ENCODE measurements around the gene SNX8. TPM values are rescaled to one million over a fixed set of nuclear protein-coding genes. Genes with fewer than 3 reads are reported as not detected.
"Not testable (repeated sequence)": the region's sequence is repeated elsewhere in the genome, so short reads cannot be mapped to it uniquely, and the experiment has no call there.

Gene SNX8
- total RNA-seq, 1 donor = 5.7 TPM

DNA sequence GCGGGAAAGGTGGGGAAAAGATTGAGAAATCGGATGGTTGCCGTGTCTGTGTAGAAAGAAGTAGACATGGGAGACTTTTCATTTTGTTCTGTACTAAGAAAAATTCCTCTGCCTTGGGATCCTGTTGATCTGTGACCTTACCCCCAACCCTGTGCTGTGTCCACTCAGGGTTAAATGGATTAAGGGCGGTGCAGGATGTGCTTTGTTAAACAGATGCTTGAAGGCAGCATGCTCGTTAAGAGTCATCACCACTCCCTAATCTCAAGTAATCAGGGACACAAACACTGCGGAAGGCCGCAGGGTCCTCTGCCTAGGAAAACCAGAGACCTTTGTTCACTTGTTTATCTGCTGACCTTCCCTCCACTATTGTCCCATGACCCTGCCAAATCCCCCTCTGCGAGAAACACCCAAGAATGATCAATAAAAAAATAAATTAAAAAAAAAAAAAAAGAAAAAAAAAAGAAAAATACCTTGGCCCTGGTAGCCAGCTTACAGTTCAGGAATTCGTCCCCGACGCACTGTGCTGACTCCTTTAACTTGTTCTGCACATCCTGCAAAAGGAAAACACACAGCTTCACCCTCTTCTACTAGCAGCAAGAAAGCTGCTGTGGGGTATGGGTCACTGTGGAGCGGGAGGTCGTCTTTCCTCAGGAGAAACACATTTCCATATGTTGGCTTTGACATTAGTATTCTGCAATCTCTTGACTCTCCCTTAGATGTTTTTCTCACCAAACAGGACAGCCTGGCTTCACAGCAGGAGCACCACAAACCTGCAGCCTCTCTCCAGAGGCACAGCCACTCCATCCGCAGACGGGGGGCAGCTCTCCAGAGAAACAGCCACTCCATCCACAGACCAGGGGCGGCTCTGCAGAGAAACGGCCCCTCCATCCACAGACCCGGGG lies 44.9 kb downstream of the SNX8 start:
- DNase-seq (ENCODE audit: low read depth in 2 of 3, low spot score in 2 of 3) = not testable (repeated sequence)

DNA sequence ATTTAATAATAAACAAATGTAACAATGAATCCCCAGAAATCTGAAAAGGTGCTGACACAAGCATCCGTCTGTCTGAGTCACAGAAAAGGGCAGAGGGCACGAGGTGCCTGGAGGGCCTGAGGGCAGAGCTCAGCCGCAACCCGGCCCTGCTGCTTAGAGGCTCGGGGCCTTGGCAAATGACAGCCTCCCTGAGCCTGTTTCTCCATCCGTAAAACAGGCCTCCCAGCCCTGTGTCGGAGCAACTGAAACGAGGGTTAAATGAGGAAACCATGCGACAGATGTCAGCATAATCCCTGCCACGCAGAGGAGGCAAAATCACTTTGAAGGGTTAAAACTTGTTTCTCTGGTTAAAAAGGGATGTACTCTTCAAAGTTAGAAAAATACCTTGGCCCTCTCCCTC lies 47.3 kb downstream of the SNX8 start:
- no peak for DNase-seq (ENCODE audit: low read depth in 2 of 3, low spot score in 2 of 3)

GRCh38 chr7:2264158-2264557 lies 50.1 kb downstream of the SNX8 start:
- no peak for DNase-seq (ENCODE audit: low read depth in 2 of 3, low spot score in 2 of 3)

DNA sequence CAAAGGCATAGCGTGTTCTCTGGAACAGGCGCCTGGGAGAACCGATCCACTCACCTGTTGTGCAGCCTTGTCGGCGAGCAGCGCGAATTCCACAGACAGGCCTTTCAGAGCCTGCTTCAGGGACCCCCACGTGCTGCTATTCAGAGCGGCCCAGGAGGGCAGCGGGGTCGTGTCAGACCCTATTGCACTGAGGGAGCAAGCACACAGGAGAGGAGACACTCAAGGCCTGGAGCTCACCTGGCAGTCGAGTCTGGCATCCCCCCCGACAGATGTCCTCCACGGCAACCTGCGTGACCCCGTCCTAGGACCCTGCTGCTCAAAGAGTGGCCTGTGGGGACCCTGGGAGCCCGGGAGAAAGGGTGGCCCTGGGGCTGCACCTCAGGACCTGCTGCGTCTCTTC lies 51.1 kb downstream of the SNX8 start:
- DNase-seq (ENCODE audit: low read depth in 2 of 3, low spot score in 2 of 3) = no peak

DNA sequence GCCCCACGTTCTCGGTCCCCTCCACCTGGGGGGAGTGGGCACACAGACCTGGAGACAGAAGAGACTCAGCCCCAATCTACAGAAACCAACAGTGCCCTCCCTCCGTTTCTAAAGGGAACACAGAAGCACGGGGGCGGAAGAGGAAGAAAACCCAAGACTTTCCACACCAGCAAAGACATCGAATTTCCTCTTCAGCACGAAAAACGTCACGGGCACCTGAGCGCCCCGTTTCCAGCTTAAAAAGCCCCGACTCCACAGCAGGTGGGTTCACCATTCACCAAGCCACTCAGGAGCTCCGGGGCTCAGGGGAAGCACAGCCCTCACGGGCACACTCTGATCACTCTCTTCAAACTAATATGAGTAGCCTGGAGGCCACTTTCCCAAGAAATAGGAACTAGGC lies 52.6 kb downstream of the SNX8 start:
- DNase-seq (ENCODE audit: low read depth in 2 of 3, low spot score in 2 of 3) = peak in 1 of 3 donors; percentile 52

DNA sequence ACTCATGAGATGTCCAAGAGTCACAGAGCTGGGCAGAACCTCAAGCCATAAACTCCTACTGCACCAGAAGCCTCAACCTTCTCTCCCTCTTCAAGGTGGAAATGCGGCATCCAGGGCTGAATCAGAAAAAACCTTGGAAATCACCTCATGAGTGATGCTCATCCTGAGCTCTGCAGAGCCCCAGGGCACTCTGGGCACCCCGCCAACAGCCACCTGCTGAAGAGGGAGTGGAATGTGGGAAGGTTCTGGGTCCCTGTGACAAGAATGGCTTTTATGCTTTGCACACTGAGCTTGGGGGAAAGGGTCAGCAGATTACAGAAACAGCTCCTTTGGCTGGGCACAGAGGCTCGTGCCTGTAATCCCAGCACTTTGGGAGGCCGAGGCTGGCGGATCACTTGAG lies 53.4 kb downstream of the SNX8 start:
- no peak for DNase-seq (ENCODE audit: low read depth in 2 of 3, low spot score in 2 of 3)

DNA sequence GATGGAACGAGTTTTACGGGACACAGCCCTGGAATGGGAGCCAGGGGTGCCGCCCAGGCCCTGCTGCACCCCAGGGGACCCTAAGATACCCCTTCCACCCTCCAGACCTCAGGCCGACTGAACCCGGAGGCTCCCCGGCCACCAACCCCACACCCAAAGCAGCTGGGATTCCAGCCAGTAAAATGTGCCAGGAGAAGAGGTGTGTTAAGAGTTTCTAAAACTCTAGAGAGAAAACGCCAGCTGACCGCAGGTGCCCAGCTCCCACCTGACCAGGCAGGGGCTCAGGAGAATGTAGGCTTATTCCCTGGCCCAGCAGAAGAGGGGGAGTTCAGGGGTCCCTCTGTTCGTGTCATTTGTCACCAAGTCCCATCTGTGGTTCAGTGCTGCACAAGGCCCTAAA lies 54.8 kb downstream of the SNX8 start:
- DNase-seq (ENCODE audit: low read depth in 2 of 3, low spot score in 2 of 3) = no peak

DNA sequence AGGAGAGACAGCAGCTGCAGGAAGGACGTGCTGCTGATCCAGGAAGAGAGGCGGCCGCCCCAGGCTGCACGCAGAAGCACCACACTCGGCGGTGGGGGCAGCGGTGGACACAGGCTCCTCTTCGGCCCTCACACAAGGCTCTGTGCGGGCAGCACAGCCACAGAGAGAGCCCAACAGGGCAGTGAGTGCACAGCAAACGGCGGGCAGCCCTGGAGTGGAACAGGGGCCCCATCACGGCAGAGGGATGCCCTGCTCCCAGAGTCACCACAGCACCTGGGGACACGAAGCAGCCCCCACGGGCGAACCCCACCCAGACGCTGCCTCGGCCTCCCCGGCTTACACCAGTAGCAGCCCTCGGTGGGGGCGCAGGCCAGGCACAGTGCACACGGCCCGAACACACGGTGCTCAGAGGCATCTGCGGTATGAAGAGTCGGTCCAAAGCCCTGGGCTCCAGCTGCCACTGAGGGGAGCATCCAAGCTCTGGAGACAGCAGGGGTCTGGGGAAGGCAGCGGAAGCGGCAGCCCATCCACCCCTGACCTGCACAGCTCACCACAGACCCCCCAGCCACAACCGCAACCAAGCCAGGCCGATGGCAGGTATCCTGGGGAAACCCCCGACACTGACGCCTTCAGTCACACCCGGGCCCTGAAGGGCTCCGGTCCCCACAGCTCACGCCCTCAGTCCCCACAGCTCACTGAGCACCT lies 55.4 kb downstream of the SNX8 start:
- DNase-seq (ENCODE audit: low read depth in 2 of 3, low spot score in 2 of 3) = no peak

- no peak for DNase-seq (ENCODE audit: low read depth in 2 of 3, low spot score in 2 of 3)
These were observed 56.6 kb downstream of the SNX8 start for GRCh38 chr7:2257651-2258050.

GRCh38 chr7:2257046-2257551 lies 57.1 kb downstream of the SNX8 start:
- DNase-seq (ENCODE audit: low read depth in 2 of 3, low spot score in 2 of 3) = no peak

GRCh38 chr7:2256306-2257045 lies 57.8 kb downstream of the SNX8 start:
- no peak for DNase-seq (ENCODE audit: low read depth in 2 of 3, low spot score in 2 of 3)

DNA sequence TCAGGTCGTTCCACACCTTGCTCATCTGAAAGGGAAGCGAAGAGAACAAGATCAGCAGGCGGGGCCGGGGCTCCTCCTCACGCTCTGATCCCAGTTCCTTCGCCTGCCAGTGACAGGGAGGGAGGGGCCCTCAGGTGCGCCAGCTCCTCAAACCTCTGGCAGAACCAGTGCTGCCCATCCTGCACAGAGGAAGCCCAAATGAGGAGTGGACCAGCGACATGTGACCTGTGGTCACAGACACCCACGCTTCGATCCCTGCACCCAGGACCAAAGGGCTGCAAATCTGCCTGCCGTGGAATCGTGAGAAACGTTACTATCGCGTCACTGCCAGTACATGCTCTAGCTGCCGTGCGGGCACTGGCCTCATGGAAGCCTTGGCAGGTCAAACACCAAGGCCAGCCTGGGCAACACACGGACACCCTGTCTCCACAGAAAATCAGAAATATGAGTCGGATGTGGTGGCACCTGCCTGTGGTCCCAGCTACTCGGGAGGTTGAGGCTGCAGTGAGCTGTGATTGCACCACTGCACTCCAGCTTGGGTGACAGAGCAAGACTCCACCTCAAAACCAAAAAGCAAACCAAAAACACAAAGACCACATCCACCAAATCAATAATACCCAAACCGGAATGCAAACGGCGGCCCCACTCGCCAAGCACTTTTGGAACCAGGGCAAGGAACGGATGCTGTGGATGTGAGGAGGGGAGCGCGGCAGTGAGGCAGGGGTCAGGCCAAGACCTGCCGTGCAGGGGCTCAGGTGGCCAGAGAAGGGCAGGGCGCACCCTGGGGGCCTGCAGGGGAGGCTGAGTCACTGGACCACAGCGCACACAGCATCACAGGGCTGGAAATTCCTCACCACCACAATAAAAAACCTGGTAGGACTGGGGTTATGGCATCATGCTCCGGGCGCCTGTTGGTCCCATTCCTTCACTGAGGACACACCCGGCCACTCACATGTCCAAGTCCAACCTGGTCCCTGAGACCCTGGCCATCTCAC lies 58.8 kb downstream of the SNX8 start:
- DNase-seq (ENCODE audit: low read depth in 2 of 3, low spot score in 2 of 3) = no peak

GRCh38 chr7:2254429-2255144 lies 59.7 kb downstream of the SNX8 start:
- DNase-seq (ENCODE audit: low read depth in 2 of 3, low spot score in 2 of 3) = no peak

- DNase-seq (ENCODE audit: low read depth in 2 of 3, low spot score in 2 of 3) = no peak
These were observed 60.6 kb downstream of the SNX8 start for GRCh38 chr7:2253525-2254244.

GRCh38 chr7:2253021-2253420 lies 61.2 kb downstream of the SNX8 start:
- DNase-seq (ENCODE audit: low read depth in 2 of 3, low spot score in 2 of 3) = no peak

DNA sequence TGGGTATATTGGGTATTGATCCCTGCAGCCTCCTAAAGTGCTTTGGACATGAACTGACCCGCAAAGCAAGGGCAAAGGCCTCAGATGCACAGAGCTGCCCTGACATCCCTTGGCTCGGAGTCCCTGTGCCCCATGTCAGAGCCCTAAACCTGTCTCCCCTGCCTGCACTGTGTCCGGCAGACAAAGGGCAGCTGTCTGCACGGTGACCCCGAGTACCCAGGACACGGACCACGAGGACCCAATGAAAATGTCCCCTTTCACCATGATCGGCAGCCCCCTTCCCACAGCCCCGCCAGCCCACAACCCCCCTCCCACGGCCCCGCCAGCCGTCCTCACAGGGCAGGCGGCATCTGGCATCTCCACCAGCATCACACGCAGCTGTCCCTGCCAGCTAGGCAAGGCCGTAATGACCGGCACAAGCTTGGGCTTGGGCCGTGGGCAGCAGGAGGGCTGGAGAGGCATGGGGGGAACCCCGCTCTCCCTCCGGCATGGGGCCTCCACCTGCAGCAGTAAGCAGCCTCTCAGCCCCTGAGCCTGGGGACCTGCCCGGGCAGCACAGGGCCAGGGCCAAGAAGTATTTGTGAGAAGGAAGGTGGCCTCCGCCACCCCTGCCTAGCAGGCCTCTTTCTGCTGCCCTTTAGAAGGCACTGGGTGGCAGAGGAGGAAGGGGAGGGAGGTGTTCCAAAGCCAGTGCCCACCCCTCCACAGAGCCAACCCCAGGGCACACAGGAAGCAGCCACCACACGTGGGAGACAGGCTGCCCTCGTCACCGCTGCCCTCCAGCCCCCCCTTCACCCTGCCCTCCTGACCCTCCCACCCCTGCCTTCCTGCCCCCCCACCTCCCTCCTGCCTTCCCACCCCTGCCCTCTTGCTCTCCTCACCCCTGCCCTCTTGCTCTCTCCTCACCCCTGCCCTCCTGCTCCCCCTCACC lies 62.1 kb downstream of the SNX8 start:
- DNase-seq (ENCODE audit: low read depth in 2 of 3, low spot score in 2 of 3) = peak in 2 of 3 donors; percentile 53 to 54

DNA sequence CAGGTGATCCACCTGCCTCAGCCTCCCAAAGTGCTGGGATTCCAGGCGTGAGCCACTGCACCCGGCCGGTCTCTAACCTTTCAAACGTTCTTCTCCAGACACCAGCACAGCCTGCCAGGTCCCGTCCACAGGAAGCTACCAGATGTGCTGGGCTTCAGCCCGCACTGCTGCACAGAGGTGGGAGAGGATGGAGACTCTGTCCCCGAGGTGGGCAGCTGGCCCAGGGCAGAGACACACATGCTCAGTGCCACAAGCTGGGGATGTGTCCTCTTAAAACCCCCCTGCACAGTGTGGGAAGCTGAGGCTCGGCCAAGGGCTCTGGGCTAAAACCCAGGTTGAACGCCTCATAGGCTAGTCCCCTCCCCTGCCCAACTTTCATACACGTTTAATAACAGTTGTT lies 62.9 kb downstream of the SNX8 start:
- DNase-seq (ENCODE audit: low read depth in 2 of 3, low spot score in 2 of 3) = no peak
